ACHN (cell line): ENCODE results near the gene PLCB1.

Experiments
- DNase-seq: peaks from one replicate; pipeline ENCODE4 v3.0.0-alpha.2; 2015
- in situ Hi-C: cut with HindIII; loops from 2 replicates; pipeline ENCODE4 v1.10.0; 2017; ENCODE audit warnings: low sequenced_read_pairs, low pct_ligation_motif_present, low pct_unique_long_range_greater_than_20kb

The PLCB1 gene

GRCh38 chr20:8223091-8223870 lies 91.2 kb downstream of the PLCB1 start:
- in situ Hi-C loops: no loop called here
- DNase-seq: no peak

GRCh38 chr20:8225658-8226057 lies 93.6 kb downstream of the PLCB1 start:
- in situ Hi-C loops: no loop called here
- no peak for DNase-seq

GRCh38 chr20:8226106-8226505 lies 94.0 kb downstream of the PLCB1 start:
- in situ Hi-C loops: no loop called here
- DNase-seq: no peak

GRCh38 chr20:8227293-8227692 lies 95.2 kb downstream of the PLCB1 start:
- DNase-seq: no peak
- in situ Hi-C loops: no loop called here

GRCh38 chr20:8228315-8228714 lies 96.2 kb downstream of the PLCB1 start:
- in situ Hi-C loops: no loop called here

GRCh38 chr20:8229090-8229489 lies 97.0 kb downstream of the PLCB1 start:
- in situ Hi-C loops: no loop called here
- no peak for DNase-seq

More at GRCh38 chr20:8228315-8228714, 96.2 kb downstream of the PLCB1 start:
- no peak for DNase-seq

- DNase-seq: no peak
- in situ Hi-C loops: no loop called here
Measured at GRCh38 chr20:8231038-8231437, 99.0 kb downstream of the PLCB1 start.

- no peak for DNase-seq
- in situ Hi-C loops: no loop called here
Measured at GRCh38 chr20:8232332-8232731, 100.3 kb downstream of the PLCB1 start.

GRCh38 chr20:8234580-8234979 lies 102.5 kb downstream of the PLCB1 start:
- no peak for DNase-seq
- in situ Hi-C loops: no loop called here

GRCh38 chr20:8242066-8242465 lies 110.0 kb downstream of the PLCB1 start:
- DNase-seq: no peak
- in situ Hi-C loops: no loop called here

GRCh38 chr20:8242827-8243724 lies 111.0 kb downstream of the PLCB1 start:
- no peak for DNase-seq
- in situ Hi-C loops: no loop called here

- in situ Hi-C loops: no loop called here
- DNase-seq: no peak
Measured at GRCh38 chr20:8244637-8245036, 112.6 kb downstream of the PLCB1 start.

- no peak for DNase-seq
- in situ Hi-C loops: no loop called here
Measured at GRCh38 chr20:8246153-8246552, 114.1 kb downstream of the PLCB1 start.

GRCh38 chr20:8246716-8247115 lies 114.7 kb downstream of the PLCB1 start:
- no peak for DNase-seq
- in situ Hi-C loops: no loop called here

- in situ Hi-C loops: no loop called here
Measured at GRCh38 chr20:8248051-8248450, 116.0 kb downstream of the PLCB1 start.

GRCh38 chr20:8249634-8250033 lies 117.6 kb downstream of the PLCB1 start:
- in situ Hi-C loops: no loop called here
- DNase-seq: no peak

More at GRCh38 chr20:8248051-8248450, 116.0 kb downstream of the PLCB1 start:
- no peak for DNase-seq

GRCh38 chr20:8250539-8251200 lies 118.6 kb downstream of the PLCB1 start:
- no peak for DNase-seq
- in situ Hi-C loops: no loop called here

- DNase-seq: no peak
- in situ Hi-C loops: no loop called here
Measured at GRCh38 chr20:8251201-8251575, 119.1 kb downstream of the PLCB1 start.

GRCh38 chr20:8254911-8255582 lies 123.0 kb downstream of the PLCB1 start:
- no peak for DNase-seq
- in situ Hi-C loops: no loop called here
